Measurements from ENCODE around the gene SETDB2.

- TF ChIP-seq TAF1 (IDR thresholded peaks at IDR 0.05; ENCODE audit: borderline replicate concordance, low read depth, low read length) (no peak), POLR2A (IDR thresholded peaks at IDR 0.05; ENCODE audit: low read depth, low read length) (no peak), POLR2AphosphoS5 (IDR thresholded peaks at IDR 0.05; ENCODE audit: low read depth, low read length) (no peak)
These were observed 9.4 kb downstream of the SETDB2 start for GRCh38 chr13:49453465-49453864.

All from GM12892 (cell line).